Measurements from ENCODE around the gene CCDC192. TPM values are rescaled to one million over a fixed set of nuclear protein-coding genes. Genes with fewer than 3 reads are reported as not detected.

CCDC192 gene
- total and polyA plus RNA-seq, 2 of the 4 experiments (the other 2 are of a cell fraction) = not detected

DNA sequence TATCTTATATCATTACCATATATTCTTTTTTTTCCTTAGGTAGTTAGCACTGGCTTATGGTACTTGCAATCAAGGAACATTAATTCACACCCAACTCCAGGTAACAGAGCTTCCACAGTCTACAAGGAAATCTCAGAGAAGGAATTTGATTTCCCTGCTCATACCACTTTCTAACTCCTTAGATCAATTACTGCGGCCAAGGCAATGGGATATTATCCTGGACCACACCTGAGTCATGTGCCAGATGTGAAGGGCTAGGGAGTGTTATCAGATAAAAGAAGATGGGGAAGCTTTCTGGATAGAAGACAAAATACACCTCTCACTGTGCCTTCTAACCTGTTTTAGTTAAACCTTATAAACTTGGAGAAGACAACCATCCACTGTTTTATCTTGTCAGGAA is 181.2 kb downstream of the CCDC192 start:
- Histone ChIP-seq H4K91ac (ENCODE audit: insufficient read depth, low read depth, low read length) (no peak overlapping the region), H2AK5ac (ENCODE audit: low read depth, low read length) (no peak overlapping the region), H3K4me2 (ENCODE audit: low read depth, low read length) (no peak overlapping the region), H3K27me3 (ENCODE audit: control insufficient read depth, insufficient read depth, low read length) (no peaks in the 10 kb centered on the region), H4K5ac (ENCODE audit: low read depth, low read length) (no peak overlapping the region), H3K56ac (ENCODE audit: extremely low read depth, insufficient read depth, low read length) (no peak overlapping the region), H3K27ac (ENCODE audit: insufficient read depth, low read length) (no peak overlapping the region), H3K14ac (replicated peaks; ENCODE audit: low read depth, low read length) (no peak overlapping the region), H3K79me1 (ENCODE audit: low read depth in 1 of 2, low read length in 2 of 2) (no peaks in the 10 kb centered on the region), H2BK120ac (ENCODE audit: low read depth, low read length) (no peak overlapping the region), H3K4me3 (ENCODE audit: insufficient read depth, low read depth, low read length) (no peak overlapping the region), H2AK9ac (replicated peaks; ENCODE audit: low read depth, low read length, poor library complexity) (no peak overlapping the region), H2BK20ac (ENCODE audit: low read depth, low read length) (no peak overlapping the region), H2BK5ac (ENCODE audit: low read depth, low read length, poor library complexity, severe bottlenecking) (no peak overlapping the region), H3K4ac (ENCODE audit: low read depth, low read length) (no peak overlapping the region), H3K4me1 (ENCODE audit: control insufficient read depth, insufficient read depth, low read length) (no peaks in the 10 kb centered on the region), H2BK15ac (ENCODE audit: low read depth, low read length) (no peak overlapping the region), H4K8ac (ENCODE audit: low read depth in 2 of 2, low read length in 2 of 2) (no peak overlapping the region), H3K18ac (ENCODE audit: low read depth, low read length) (no peak overlapping the region), H2AFZ (replicated peaks; ENCODE audit: low read length, poor library complexity) (no peak overlapping the region), H4K20me1 (ENCODE audit: insufficient read depth, low read length) (no peaks in the 10 kb centered on the region), H3K9me1 (ENCODE audit: insufficient read depth, low read length) (no peaks in the 10 kb centered on the region), H3K23ac (ENCODE audit: low read depth, low read length) (no peak overlapping the region), H3K36me3 (ENCODE audit: control insufficient read depth, insufficient read depth, low read length) (no peaks in the 10 kb centered on the region), H3K9ac (ENCODE audit: low read depth, low read length) (no peak overlapping the region), H3K9me3 (ENCODE audit: control insufficient read depth, insufficient read depth, low read length) (no peaks in the 10 kb centered on the region)
- DNase-seq (no peak), ATAC-seq (ENCODE audit: low read depth) (no peak)
- ChIA-PET POLR2A (ENCODE audit: unreplicated experiment) (no interaction called here), CTCF (interaction anchor here (0.7 to 1.0 kb wide), 2 partner anchors 128 to 154 kb away, joined by 4 read pairs; no protein-coding TSS in a partner anchor)
- no CpG with 5 or more reads among the region's 1 CpG for WGBS, 2 experiments (ENCODE audit: extremely low coverage in 2 of 2, insufficient read length in 1 of 2)
- in situ Hi-C loops (cut with MboI; ENCODE audit: low sequenced_read_pairs) (loop anchor here (10.0 to 25.0 kb wide), 2 partner anchors 320 to 322 kb away; no protein-coding TSS in a partner anchor), intact Hi-C loops (cut with micrococcal nuclease) (no loop called here), dilution Hi-C loops (cut with HindIII; ENCODE audit: low sequenced_read_pairs, unreplicated experiment) (no loop called here)
- TF ChIP-seq MXI1 (IDR thresholded peaks at IDR 0.05; ENCODE audit: borderline replicate concordance, low read depth, low read length) (no peak), RFX5 (IDR thresholded peaks at IDR 0.05; ENCODE audit: low read depth, low read length) (no peak), CEBPB (IDR thresholded peaks at IDR 0.05; ENCODE audit: low read depth, low read length) (no peak), RAD21 (IDR thresholded peaks at IDR 0.05; ENCODE audit: low read length) (no peak), BHLHE40 (IDR thresholded peaks at IDR 0.05; ENCODE audit: low read depth, low read length) (no peak), CHD1 (IDR thresholded peaks at IDR 0.05; ENCODE audit: low read depth, low read length) (no peak), MAZ (IDR thresholded peaks at IDR 0.05; ENCODE audit: borderline replicate concordance, low read depth, low read length) (no peak), RCOR1 (IDR thresholded peaks at IDR 0.05; ENCODE audit: insufficient replicate concordance, low read length) (no peak), FOS (IDR thresholded peaks at IDR 0.05; ENCODE audit: low read depth, low read length) (no peak), POLR2A (IDR thresholded peaks at IDR 0.05; ENCODE audit: low read depth, low read length) (no peak), NFE2L2 (IDR thresholded peaks at IDR 0.05; ENCODE audit: low read depth, low read length) (no peak), MAFK (IDR thresholded peaks at IDR 0.05; ENCODE audit: low read depth, low read length) (no peak), SMC3 (IDR thresholded peaks at IDR 0.05; ENCODE audit: low read depth, low read length) (no peak)
- TF ChIP-seq, protein P1, sequence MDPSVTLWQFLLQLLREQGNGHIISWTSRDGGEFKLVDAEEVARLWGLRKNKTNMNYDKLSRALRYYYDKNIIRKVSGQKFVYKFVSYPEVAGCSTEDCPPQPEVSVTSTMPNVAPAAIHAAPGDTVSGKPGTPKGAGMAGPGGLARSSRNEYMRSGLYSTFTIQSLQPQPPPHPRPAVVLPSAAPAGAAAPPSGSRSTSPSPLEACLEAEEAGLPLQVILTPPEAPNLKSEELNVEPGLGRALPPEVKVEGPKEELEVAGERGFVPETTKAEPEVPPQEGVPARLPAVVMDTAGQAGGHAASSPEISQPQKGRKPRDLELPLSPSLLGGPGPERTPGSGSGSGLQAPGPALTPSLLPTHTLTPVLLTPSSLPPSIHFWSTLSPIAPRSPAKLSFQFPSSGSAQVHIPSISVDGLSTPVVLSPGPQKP (IDR thresholded peaks at IDR 0.05; ENCODE audit: borderline replicate concordance, low read depth, low read length) = no peak
- TF ChIP-seq, protein P2, sequence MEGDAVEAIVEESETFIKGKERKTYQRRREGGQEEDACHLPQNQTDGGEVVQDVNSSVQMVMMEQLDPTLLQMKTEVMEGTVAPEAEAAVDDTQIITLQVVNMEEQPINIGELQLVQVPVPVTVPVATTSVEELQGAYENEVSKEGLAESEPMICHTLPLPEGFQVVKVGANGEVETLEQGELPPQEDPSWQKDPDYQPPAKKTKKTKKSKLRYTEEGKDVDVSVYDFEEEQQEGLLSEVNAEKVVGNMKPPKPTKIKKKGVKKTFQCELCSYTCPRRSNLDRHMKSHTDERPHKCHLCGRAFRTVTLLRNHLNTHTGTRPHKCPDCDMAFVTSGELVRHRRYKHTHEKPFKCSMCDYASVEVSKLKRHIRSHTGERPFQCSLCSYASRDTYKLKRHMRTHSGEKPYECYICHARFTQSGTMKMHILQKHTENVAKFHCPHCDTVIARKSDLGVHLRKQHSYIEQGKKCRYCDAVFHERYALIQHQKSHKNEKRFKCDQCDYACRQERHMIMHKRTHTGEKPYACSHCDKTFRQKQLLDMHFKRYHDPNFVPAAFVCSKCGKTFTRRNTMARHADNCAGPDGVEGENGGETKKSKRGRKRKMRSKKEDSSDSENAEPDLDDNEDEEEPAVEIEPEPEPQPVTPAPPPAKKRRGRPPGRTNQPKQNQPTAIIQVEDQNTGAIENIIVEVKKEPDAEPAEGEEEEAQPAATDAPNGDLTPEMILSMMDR (conservative IDR thresholded peaks at IDR 0.05; ENCODE audit: low read depth, low read length) = no peak
- TF ChIP-seq, protein P3, sequence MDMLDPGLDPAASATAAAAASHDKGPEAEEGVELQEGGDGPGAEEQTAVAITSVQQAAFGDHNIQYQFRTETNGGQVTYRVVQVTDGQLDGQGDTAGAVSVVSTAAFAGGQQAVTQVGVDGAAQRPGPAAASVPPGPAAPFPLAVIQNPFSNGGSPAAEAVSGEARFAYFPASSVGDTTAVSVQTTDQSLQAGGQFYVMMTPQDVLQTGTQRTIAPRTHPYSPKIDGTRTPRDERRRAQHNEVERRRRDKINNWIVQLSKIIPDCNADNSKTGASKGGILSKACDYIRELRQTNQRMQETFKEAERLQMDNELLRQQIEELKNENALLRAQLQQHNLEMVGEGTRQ (IDR thresholded peaks at IDR 0.05; ENCODE audit: low read depth, low read length) = no peak
- BruUV-seq (replicated peaks) = no TSS peak

Data from IMR-90 (cell line).